Posterior vena cava (tissue), 2 donors: Measurements from ENCODE around the gene SLC39A10. TPM values are rescaled to one million over a fixed set of nuclear protein-coding genes. Genes with fewer than 3 reads are reported as not detected.
"Not testable (repeated sequence)": the region's sequence is repeated elsewhere in the genome, so short reads cannot be mapped to it uniquely, and the experiment has no call there.

ENCODE experiments used
- DNase-seq: peaks from one replicate; pipeline ENCODE4 v3.0.0-alpha.2; 2020; ENCODE audit warnings: low spot score
- intact Hi-C, 2 donors: fragments of 100-400 bp; cut with DNase I; formaldehyde crosslinking; loops; one replicate each; pipeline versions ENCODE4 v1.14.1 to v1.14.2; 2022 to 2023
- total RNA-seq, 2 donors: library from RNA; stranded (reverse); fragmentation: NEBNext Ultra II Directional; extraction: Animal tissue kit (Norgen Biotek cat#: 25700); gene quantifications; one replicate each; pipeline ENCODE4 v1.2.1, GENCODE V29; 2021
- donor health status: DM: yes; HTN: yes; CAD: no.
- donor health status: DM: yes; HTN: yes; CAD: no.

The SLC39A10 gene
- total RNA-seq, 2 donors from 2014 or later = 23.5 to 23.6 TPM

DNA sequence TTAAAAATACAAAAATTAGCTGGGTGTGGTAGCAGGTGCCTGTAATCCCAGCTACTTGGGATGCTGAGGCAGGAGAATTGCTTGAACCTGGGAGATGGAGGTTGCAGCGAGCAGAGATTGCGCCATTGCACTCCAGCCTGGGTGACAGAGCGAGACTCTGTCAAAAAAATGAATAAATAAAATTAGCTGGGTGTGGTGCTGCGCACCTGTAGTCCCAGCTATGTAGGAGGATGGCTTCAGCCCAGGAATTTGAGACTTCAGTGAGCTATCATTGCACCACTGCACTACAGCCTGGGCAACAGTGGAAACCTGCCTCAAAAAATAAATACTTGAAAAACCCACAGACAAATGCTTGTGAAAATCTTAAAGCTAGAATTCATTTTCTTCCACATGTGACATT is 8.1 kb downstream of the SLC39A10 start:
- intact Hi-C loops = not testable (repeated sequence)

DNA sequence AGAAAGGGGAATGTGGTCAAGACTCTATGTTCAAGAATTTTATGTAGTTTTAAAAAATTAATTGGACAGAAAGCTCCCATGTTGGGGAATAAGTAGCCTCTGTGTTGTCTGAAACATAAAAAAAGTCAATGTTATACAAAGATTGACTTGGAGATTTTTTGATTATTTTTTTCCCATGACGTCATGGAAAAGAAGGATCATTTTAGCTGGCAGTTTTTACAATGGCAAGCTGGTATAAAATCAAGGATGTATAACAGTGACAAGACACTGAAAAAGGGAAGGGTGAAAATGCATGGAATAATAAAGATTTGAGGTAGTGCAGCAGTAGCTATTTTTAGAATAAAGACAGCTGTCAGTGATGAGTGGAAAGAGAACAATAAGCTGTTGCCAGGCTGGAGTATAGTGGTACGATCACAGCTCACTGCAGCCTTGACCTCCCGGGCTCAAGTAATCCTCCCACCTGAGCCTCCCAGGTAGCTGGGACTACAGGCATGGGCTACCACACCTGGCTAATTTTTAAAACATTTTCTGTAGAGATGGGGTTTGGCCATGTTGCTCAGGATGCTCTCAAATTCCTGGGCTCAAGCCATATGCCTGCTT is 9.2 kb downstream of the SLC39A10 start:
- intact Hi-C loops = no loop called here
- DNase-seq = no peak

More for the DNA sequence above, 8.1 kb downstream of the SLC39A10 start:
- DNase-seq = not testable (repeated sequence)

DNA sequence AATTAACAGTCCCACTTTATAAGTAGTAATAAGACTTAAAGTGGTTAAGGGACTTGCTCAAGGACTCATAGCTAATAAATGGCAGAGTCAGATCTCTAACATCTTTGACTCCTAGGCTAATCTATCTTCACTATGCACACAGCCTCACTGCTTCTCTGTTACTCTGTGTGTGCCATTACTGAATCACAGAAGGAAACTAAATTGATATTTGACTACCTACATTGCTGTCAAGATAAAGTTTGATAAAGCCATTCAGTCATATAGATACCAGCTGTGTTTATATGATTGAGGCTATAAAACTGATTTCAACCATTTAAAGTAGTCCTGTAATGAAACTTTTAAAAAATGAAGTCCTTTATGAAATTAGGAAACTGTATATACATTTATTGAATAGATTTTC is 10.9 kb downstream of the SLC39A10 start:
- intact Hi-C loops = no loop called here
- DNase-seq = no peak

DNA sequence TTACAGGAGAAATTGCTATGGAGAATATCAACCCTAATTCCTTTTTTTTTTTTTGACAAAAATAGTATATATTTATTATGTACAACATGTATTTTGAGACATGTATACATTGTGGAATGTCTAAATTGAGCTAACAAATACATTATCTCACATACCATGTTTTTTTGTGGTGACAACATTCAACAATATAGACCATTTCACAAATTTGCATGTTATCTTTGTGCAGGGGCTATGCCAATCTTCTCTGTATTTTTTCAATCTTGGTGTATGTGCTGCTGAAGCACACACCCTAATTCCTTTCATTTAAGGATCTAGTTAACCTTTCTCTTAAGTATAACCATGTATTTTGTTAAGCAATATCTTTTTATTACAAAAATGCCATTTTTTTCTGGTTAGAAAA is 13.2 kb downstream of the SLC39A10 start:
- intact Hi-C loops = no loop called here
- no peak for DNase-seq

GRCh38 chr2:195671563-195671962 is 14.5 kb downstream of the SLC39A10 start:
- intact Hi-C loops = no loop called here
- DNase-seq = no peak

GRCh38 chr2:195672674-195673073 is 15.6 kb downstream of the SLC39A10 start:
- DNase-seq = no peak
- intact Hi-C loops = no loop called here

DNA sequence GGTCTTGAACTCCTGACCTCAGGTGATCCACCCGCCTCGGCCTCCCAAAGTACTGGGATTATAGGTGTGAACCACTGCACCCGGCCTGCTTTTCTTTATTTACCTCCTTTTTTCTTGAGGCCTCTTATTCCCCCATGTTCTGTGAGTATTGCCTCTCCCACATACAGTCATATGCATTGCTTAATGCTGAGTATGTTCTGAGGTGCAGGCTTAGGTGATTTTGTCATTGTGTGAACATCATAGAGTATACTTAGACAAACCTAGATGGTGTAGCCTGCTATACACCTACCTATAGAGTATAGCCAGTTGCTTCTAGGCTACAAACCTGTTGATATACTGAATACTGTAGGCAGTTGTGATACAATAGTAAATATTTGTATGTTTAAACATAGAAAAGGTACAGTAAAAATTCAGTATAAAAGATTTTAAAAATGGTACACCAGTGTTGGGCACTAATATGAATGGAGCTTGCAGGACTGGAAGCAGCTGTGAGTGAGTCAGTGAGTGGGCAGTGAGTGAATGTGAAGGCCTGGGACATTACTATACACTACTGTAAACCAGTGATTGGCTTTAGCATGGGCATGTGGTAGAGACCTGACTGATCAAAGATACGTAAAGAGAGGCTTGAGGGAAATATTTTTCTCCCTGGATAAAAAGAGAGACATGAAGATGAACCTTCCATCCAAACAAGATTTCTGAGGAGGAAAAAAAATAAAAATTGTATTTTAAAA is 17.6 kb downstream of the SLC39A10 start:
- DNase-seq = no peak
- intact Hi-C loops = no loop called here

DNA sequence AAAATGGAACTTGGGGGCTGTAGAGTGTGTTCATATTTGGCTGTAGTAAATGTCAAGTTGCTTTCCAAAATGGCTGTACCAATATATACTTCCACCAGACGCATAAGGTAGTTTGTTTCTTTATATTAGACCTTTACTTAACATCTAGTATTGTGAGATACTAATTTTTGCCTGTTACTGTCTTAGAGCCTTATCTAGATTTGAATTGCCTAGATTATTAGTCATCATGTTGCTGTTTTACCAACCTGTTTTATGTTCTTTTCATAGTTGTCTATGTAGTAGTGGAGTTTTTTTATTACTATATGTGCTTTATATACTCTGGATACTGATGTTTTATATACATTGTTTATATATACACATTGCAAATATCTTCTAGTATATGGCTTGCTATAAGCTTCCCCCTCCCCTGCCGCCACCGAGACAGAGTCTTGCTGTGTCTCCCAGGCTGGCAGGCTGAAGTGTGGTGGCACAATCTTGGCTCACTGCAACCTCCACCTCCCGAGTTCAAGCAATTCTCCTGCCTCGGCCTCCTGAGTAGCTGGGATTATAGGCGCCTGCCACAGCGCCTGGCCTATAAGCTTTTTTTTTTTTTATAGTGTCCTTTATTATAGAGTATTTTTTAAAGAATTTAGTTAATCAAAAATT is 18.9 kb downstream of the SLC39A10 start:
- intact Hi-C loops = no loop called here
- no peak for DNase-seq

DNA sequence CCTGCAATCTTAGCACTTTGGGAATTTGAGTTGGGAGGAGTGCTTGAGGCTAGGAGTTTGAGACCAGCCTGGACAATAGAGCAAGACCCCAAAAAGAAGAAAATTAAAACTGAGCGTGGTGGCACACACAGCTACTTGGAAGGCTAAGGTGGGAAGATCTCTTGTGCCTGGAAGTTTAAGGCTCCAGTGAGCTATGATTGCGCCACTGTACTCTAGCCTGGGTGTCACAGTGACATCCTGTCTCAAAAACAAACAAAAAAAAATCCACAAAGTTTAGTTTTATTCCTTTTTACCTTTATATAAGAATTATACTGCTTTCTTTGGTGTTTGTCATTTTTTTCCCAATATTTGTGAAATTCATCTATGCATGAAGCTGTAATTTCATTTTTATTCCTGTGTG is 20.3 kb downstream of the SLC39A10 start:
- intact Hi-C loops = no loop called here
- no peak for DNase-seq

- intact Hi-C loops = no loop called here
- DNase-seq = no peak
These were observed 20.9 kb downstream of the SLC39A10 start for GRCh38 chr2:195677884-195678283.

DNA sequence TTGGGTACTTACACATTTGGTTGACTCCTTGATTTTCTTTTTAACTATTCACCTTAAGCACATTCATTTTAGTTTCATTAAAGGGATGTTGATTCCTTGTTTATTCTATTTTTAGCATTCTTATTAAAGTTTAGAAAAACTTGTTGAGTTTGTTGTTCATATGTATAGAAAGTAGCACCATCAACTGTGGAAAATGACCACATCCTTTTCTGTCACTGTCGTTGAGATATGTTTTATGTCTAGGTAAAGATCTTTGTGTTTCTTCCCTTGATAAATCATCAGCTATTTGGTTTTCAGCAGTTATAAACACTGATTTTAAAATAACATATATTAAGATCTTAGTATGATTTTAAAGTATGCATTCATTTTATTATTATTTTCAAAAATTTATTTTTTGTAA is 25.1 kb downstream of the SLC39A10 start:
- no peak for DNase-seq
- intact Hi-C loops = no loop called here

DNA sequence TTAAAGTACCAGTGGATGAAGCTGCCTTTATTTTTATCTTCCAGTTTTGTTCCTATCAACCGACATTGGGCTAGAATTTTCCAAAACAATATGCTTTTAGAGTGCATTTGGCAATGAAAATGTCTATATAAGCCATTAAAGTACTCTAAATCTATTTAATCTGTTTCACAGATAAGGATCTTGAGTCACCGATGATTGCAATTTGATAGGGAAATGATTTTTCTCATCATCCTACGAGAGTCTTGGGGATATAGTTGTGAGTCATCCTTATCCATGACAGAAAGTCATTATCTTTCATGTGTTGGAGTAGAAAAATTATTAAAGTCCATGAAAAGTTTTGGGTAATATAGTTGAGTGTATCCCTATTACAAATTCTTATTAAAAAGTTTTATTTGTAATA is 26.1 kb downstream of the SLC39A10 start:
- intact Hi-C loops = no loop called here
- no peak for DNase-seq

DNA sequence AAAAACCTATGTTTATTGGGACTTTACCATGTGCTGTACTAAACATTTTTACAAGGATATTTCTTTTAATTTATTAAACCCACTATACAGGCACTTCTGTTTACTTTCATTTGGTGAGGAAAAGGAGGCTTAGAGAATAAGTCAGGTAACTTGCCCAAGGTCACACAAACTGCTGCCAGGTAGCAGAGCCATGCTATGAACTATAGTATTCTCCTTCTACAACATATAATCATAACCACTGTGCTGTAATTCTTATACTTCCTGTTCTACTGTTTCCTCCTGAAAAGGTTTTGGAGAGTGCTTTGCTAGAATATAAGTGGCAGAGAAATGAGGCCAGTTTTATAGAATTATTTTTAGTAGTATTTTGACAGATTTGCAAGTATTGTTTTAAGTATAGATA is 29.5 kb downstream of the SLC39A10 start:
- DNase-seq = no peak
- intact Hi-C loops = no loop called here

GRCh38 chr2:195687320-195688086 is 30.5 kb downstream of the SLC39A10 start:
- intact Hi-C loops = no loop called here
- DNase-seq = no peak

GRCh38 chr2:195692531-195692930 is 35.5 kb downstream of the SLC39A10 start:
- DNase-seq, intact Hi-C loops: not testable (repeated sequence)

DNA sequence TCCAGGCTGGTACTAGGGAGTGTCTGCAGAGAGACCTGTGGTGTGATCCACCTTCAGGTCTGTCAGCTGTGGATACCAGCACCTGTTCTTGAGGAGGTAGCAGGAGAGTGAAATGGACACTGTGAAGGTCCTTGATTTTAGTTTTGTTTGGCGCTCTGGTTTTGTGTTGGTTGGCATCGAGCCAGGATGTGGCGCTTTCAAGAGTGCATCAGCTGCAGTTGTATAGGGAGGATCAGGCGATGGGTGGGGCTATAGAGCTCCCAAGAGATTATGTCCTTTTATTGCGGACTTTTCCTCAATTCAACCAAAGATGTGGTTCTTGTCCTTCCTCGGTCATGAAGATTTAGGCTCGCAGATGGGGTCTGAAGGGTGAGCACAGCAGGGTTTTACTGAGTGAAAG is 37.5 kb downstream of the SLC39A10 start:
- intact Hi-C loops = no loop called here
- DNase-seq = no peak

GRCh38 chr2:195695002-195695631 is 38.1 kb downstream of the SLC39A10 start:
- no peak for DNase-seq
- intact Hi-C loops = no loop called here

DNA sequence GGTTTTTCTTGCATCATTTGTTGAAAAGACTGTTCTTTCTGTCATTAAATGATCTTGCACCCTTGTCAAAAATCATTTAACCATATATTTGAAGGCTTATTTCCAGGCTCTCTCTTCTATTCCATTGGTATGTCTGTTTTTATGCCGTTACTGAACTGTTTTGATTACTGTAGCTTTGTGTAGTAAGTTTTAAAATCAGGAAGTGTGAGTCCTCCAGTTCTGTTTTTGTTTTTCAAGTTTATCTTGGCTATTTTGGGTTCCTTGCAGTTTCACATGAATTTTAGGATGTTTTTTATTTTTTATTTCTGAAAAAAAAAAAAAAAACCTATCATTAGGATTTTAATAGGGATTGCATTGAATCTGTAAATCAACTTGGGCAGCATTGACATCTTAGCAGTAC is 39.0 kb downstream of the SLC39A10 start:
- intact Hi-C loops = no loop called here
- no peak for DNase-seq

GRCh38 chr2:195697681-195698220 is 40.7 kb downstream of the SLC39A10 start:
- DNase-seq = no peak
- intact Hi-C loops = no loop called here
